ENCODE data around the gene RNF220.

Gene RNF220

DNA sequence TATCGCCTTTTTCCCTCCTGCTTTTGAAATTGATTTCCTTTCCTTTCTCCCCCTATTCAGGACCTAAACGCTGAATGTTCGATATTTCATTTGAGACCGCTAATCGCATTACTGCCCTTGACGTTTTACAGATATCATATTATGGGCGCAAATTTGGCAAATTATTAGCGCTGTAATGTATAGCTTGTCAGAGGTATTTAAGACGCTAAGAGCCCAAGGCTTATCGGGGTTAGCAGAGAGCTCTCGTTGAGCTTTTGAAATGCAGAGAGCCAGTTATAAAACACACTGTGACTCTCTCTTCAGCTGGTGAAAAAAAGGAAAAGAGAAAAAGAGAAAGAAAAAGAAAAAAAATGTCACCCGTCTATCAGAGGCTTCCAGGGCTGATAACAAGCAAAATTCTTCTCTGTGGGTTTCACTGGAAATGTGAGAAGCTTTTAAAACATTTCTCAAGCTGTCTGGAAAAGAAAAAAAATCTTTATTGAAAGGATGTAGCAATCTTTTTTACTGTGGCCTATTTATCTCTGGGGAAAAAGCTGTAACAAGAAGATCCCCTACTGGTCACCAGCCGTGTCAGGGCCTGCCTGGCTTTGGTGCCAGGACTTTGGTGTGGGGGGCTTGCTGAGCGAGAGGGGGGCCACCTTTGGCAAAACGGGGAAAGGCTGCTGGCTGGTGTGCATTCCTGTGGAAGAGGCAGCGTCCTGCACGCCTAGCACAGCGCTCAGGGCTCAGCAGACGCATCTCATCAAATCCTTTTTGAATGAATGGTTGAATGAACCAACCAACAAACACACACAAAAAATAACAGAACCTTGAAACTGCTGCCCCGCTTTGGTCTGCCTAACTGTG lies 119.8 kb downstream of the RNF220 start:
- no peak for DNase-seq

DNA sequence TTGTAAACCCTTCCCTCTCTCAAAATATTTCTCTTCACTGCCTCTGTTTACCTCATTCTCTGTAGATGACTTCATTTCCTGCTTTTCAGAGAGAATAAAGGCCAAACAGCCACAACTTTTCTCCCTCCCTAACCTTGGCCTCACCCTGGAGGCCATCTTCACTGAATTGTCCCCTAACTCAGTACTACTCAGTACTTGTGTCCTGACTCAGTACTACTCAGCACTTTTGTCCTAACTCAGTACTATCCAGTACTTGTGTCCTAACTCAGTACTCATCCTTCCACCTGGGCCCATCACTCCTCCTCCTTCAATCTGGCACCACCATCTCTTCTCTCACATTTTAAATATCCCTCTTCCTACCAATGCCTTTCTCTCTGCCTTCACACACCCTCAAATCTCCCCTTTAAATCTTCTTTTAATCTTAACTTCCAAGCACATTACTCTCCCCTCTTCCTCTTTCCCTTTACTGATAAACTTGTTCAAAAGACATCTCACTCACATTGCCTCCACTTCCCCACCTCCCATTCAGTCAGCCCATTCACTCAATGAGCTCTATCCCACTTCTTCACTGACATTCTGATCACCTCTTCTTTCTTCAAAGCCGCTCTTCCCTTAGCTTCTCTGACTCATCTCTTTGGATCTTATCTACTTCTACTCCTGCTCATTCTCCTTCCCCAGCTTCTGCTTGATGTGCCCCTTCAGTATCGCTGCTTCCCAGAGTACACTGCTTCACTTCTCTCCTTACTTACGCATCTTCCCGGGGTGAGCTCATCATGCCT lies 121.4 kb downstream of the RNF220 start:
- no peak for DNase-seq

- DNase-seq = no peak
Observed at GRCh38 chr1:44531785-44532566, 126.9 kb downstream of the RNF220 start.

DNA sequence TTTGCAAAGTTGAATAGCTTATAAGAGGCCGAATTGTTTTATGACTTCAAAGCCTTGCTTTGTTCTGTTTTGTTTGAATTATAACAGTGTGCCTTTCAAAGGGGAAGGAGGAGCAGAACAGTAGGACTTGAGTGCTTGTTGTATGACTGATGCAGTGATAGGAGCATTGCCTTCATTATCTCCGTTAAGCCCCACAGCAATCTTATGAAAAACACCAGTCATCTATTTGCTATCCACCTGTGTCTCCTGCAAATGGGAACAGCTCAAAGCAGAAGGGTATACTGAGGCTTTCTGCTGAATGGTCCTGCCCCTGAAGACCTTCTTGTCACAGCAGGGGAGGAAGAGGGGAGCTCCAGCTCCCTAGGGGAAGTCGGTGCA lies 127.5 kb downstream of the RNF220 start:
- DNase-seq = no peak

- no peak for DNase-seq
Observed at GRCh38 chr1:44534771-44535170, 129.7 kb downstream of the RNF220 start.

DNA sequence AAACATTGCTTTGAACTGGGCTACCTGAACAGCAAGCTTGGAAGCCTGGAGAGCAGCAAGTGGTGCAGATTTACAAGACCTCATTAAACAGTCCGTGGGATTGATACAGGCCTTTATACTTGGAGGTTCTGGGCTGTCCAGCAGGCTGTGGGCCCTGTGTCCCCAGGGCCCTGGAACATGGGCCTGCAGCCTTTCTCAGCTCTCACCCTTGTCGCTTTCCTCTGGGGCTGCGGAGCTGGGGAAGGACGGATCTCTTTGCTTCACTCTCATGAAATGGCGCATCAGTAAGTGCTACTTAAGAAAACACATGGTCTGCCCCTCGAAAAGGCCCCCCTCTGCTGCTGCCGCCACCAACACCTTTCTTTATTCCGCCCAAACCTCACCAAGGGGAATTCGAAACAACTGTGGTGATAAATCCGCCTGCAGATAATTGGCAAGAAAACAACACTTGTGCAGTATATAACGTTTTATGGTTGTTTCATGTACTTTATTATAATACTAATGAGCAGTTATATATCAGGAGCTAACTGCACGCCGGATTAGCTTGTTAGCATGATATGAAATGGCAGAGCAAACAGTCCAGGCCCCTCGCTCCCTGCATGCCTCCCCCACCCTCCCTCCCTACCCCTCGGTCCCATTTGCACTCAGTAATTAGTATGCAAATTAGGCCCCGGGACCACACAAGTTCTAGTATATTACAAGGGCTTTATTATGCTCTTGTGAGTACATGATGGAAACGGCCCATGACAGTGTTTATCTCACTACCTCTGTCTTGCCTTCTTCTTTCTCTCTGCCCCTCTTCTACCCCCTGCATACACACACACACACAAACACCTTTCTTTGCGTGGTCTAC lies 131.5 kb downstream of the RNF220 start:
- DNase-seq = no peak

DNA sequence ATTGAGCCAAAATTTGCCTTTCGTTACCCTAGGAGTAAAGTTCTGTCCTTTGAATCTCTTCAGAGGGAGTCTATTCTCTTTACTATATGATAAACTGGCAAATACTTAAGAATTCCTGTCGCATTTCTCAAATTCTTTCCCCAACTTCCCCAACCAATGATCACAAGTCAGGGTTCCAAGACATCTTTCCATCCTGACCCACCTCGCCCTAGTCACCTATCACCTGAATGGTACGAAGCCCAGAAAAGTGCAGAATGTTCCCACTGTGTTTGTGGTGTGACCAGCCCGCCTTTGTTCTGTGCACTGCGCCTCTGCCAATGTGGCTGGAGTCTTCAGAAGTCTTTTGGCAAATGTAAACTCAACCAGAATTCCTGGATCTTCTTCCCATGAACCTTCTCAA lies 132.5 kb downstream of the RNF220 start:
- DNase-seq = no peak

GRCh38 chr1:44537956-44538355 lies 132.9 kb downstream of the RNF220 start:
- DNase-seq = no peak

DNA sequence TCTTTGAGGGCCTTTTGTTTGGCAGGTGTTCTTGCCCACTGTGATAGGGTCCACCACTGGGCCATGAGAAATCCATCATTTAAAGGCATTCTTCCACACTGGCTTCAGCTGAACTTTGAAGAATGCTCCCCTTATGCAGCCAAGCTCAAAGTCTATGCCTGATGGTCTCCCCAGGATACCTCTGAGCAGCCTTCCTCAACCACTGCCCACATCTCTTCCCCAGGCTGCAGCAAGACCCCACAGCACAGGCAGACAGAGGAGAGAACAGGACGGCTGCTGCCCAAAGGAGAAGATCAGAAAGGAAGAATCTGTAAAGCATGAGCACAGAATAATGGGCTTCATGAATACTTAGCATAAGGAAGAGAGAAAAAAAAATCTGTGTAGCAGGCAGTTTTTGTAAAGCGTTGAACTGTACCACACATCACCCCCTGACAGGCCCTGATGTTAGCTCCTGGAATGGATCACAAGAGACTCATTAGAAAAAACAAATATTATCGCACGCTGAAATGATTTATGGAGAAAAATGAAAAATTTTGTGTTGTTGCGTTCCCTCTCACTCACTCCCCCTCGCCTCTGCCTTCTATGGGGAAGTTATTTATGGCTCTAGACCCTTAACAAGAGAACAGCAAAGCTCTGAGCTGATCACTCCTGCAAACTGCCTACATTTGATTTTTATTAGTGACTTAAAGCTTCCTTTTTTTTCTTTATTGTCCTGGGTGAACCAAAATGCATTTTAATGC lies 135.1 kb downstream of the RNF220 start:
- no peak for DNase-seq

- no peak for DNase-seq
Observed at GRCh38 chr1:44542420-44543063, 137.5 kb downstream of the RNF220 start.

- no peak for DNase-seq
Observed at GRCh38 chr1:44543064-44543744, 138.1 kb downstream of the RNF220 start.

DNA sequence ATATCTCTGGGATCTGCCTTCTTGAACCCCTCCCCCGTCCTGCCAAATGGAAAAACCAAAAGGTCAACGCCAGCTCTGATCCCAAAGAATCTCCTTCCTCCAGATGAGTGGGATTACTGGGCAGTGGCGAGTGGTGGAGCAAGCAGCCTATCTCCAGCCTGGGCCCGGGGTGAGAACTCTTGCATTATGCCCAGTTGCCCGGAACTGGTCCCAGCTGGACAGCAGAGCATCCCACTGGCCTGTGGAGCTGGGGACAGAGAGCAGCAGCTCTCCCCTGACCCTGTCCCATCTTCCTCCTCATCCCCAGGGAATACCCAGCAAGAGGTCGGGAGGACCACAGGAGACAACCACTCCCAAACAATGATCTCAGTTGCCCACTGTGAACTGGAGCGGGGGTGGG lies 138.7 kb downstream of the RNF220 start:
- no peak for DNase-seq

- no peak for DNase-seq
Observed at GRCh38 chr1:44544960-44545359, 139.9 kb downstream of the RNF220 start.

GRCh38 chr1:44545961-44546360 lies 140.9 kb downstream of the RNF220 start:
- no peak for DNase-seq

DNA sequence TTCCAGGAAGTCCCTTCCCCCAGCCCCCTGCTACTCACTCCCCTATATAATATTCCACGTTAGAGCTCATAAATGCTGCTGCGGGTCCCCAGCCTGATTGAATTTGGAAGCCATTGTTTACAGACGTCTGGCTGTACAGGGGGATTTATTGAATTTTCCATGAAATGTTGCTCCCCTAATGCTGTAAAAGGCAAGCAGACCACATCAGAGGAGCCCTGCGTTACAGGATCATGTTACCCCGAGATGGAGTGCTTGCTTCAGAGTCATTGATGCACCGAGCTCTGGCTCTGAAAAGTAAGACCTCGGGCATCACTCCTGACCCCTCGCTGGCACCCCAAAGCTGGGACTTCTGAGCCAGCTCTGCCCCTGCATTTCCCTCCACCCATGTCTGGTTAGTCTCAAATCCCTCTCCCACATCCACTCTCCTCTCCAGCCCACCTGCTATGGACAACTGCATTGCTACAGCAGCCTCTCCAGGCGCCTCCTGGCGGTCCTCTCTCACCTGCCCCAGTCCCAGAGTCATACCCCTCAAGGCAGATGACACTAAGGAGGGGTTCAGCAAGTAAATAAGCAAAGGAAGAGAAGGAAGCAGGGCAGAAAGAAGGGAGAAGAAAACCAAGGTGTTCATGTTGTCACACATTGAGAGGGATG lies 141.5 kb downstream of the RNF220 start:
- DNase-seq = no peak

DNA sequence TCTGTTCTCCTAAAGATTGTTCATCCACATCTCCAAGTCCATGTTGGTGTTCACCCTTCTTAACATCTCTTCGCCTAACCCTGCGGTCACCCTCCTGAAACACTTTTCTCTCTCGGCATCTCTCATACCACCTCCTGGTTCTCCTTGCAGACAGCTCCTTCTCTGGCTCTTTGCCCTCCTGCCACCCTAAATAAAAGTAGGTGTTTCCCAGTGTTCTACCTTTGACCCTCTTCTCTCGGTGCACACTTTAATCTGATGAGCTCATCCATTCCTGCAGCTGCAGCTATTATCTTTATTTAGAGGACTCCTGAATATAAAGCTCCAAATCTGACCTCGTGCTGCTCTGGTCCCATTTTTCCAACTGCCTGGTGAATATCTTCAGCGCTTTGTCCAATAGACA lies 142.3 kb downstream of the RNF220 start:
- no peak for DNase-seq

- no peak for DNase-seq
Observed at GRCh38 chr1:44547837-44548236, 142.8 kb downstream of the RNF220 start.

DNA sequence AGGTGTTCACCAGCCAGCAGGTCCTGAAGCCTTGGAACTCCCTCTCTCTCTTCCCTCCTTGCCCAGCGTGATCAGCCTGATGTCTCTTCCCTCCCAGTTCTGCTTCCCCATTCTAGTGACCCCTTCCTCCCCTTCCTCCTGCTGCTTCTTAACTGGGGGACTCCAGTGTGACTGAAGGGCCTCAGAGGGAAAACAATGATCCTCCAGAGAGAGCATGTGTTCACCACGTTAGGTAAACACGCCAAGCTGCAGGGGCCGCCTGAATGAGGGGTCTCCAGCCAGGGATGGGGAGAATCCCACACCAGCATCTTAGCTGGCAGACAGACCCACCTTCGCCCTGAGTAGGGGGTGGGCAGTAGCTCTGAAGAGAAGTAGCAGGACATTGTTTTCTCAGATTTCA lies 144.5 kb downstream of the RNF220 start:
- no peak for DNase-seq

DNA sequence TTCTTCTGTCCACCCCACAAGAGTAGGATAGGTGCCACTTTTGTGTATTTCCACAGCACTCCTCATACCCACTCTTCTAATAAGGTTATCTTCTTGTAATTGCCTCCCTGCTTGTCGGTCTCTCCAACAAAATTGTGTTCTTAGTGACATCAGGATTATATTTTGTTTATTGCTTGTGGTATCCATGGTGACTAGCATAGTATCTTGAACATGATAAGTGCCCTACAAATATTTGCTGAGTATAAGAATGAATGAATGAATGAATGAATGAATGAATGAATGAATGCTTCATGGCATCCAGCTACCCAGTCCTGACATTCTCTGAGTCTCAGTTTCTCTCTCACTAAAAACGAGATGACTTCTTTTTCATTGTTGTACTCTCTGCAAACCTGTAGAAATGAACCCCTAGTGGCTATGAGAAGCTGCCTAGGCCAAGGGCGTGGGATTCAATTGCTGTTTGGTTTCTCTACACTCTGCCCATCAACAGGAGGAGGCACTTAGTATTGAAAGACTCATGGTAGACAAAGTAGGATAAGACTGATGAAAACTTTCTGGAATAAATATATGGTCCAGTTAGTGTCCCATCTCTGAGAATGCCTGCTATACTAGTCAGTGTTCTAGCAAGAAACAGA lies 148.2 kb downstream of the RNF220 start:
- DNase-seq = no peak

GRCh38 chr1:44553771-44554170 lies 148.7 kb downstream of the RNF220 start:
- no peak for DNase-seq
